ENCODE results near the gene RSRP1.

The RSRP1 gene

DNA sequence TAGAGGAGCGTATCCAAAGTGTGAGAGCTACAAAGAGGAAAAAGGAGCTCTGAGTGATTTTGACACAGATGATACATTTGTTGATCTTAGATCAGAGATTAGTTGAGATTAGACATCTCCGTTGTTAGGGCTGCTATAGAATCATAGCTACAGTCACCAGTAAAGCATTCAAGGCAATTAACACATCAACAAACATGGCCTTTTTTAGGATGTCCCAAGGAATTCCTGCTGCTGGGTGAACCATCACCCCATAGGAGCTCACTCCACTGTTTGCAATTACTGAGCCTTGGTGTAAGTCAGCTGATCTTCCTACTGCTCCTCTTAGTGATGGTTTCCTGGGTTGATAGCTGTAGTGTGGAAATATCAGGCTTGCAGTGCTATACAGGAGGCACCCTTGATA lies 6.7 kb upstream of the RSRP1 start:
- DNase-seq (ENCODE audit: low spot score) = no peak
- no peak for TF ChIP-seq CTCF (conservative IDR thresholded peaks at IDR 0.05; ENCODE audit: low read depth)
- H3K27ac ChIP-seq = no peak overlapping the region
- ChIA-PET CTCF (interaction anchor here (0.6 kb wide), 1 partner anchor 565 kb away, joined by 3 read pairs; no protein-coding TSS in a partner anchor), POLR2A (ENCODE audit: low non-redundant PET) (no interaction called here)

DNA sequence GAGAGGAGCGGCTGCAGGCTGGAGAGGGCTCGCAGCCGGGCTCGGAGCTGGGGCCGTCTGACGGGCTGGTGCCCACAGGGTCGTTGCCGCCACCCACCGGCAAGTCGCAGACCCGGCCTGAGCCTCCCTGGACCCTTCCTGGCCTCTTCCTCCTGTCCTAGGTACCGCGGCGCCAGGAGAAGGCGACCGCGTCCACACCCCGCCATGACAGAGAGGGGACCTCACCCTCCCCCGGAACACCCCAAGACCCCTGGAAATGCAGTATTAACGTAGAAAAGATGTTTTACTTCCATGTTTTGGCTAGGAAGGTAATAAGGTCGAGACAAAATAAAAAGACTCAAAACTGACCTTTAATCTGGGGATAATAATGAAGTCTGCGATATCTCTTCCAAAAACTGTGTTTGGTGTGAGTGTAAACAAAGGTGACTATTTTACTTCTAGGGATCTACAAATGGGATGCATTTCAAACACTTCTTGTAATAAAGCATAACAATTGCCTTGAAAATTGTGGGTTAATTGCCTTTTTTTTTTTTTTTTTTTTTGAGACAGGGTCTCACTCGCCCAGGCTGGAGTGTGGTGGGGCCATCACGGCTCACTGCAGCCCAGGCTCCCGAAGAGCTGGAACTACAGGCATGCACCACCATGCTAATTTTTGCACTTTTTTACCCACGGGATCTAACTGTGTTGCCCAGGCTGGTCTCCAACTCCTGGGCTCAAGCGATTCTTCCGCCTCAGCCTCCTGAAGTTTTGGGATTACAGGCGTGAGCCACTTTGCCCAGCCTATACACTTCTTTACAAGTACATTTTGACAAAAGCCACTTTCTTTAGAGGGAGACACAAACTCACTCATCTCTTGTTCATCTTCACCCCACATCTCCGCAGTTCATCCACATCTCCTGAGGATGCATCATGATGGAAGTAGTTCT lies 838 bp upstream of the RSRP1 start:
- ChIA-PET POLR2A (ENCODE audit: low non-redundant PET) (interaction anchor here (0.5 to 1.3 kb wide), 3 partner anchors 16 to 306 kb away, joined by 3 to 11 read pairs (median 4); partner anchors contain the start of gene SYF2), CTCF (interaction anchor here (0.6 to 0.7 kb wide), 2 partner anchors 35 to 400 kb away, joined by 3 read pairs; no protein-coding TSS in a partner anchor)
- DNase-seq (ENCODE audit: low spot score) = no peak
- peak overlapping the region; percentile 97 for H3K27ac ChIP-seq
- peak; percentile 23; the same call in 1 of the 2 replicates for TF ChIP-seq CTCF (conservative IDR thresholded peaks at IDR 0.05; ENCODE audit: low read depth)

DNA sequence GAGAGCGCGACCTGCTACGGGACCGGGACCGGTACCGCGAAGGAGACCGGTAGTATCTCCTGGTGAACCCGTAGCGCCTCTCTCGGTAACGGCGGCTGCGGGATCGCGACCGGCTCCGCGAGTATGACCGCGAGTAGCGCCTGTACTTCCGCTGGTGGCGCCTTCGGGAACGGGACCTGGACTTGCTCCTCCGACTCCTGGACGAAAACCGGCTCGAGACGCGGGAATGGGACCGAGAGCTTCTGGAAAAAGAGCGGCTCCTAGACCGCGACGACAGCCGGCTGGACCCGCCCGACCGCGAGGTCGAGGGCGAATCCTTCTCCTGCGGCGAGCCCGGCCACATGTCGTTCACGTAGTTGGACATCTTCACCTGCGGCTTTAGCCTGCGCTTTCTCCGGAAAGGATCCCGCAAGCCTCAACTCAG lies 642 bp downstream of the RSRP1 start:
- no peak for TF ChIP-seq CTCF (conservative IDR thresholded peaks at IDR 0.05; ENCODE audit: low read depth)

DNA sequence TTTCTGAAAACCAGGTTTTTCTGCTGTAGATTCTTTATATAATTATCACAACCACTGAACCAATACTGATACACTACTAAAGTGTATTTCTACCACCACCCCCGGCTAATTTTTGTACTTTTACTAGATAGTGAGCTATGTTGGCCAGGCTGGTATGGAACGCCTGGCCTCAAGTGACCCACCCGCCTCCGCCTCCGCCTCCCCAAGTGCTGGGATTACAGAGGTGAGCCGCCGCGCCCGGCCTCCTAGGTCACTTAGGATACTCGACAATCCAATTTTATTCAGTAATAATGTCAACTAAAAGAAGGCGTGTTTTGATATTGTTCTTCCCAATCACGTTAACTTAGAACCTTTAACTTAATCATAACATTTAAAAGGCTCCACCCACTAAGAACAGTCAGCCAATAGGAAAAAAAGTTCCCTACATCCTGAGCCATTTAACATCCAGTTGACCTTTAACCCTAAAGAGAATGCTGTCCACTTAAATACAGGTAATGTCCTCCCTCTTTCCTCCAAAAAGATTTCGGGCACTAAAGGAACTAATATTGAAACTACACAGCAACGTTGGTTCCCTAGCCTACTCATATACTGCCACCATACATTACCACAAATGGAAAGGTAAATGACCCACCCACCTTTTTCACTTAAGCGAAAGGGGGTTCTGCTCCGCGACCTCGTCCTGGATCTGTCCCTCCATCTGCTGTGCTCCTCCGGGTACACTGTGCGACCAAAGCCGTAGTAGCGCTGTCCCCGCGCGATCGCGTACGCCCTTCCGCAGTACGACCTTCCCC lies 1.2 kb downstream of the RSRP1 start:
- no peak for TF ChIP-seq CTCF (conservative IDR thresholded peaks at IDR 0.05; ENCODE audit: low read depth)
- DNase-seq (ENCODE audit: low spot score) = peak; percentile 71
- peak overlapping the region; percentile 97 for H3K27ac ChIP-seq
- ChIA-PET CTCF (interaction anchor here (0.6 kb wide), 1 partner anchor 13 kb away, joined by 3 read pairs; no protein-coding TSS in a partner anchor), POLR2A (ENCODE audit: low non-redundant PET) (interaction anchor here (0.7 kb wide), 1 partner anchor 35 kb away, joined by 3 read pairs; no protein-coding TSS in a partner anchor)

More for the DNA sequence above, 642 bp downstream of the RSRP1 start:
- DNase-seq (ENCODE audit: low spot score) = no peak
- ChIA-PET CTCF (no interaction called here), POLR2A (ENCODE audit: low non-redundant PET) (interaction anchor here (1.3 kb wide), 1 partner anchor 14 kb away, joined by 11 read pairs; the partner anchor contains the start of gene SYF2)
- peak overlapping the region; percentile 97 for H3K27ac ChIP-seq

DNA sequence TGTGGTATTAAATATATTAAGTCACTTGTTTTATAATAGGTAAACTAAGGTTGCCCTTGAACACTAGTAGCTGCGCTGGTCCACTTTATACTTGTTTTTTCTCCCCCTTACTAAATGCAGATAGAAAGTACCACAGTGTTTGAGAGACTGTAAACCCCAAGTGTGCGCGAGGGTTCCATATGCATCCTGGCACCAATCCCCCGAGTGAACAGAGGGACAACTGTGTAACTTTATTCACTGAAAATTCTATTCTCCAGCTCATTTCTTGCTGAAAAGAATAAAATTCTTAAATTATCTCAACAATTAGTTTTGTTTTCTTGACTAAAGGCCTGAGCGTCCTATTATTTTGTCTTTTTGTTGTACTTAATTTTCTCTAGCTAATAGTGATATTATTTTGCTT lies 1.9 kb downstream of the RSRP1 start:
- CTCF ChIA-PET = no interaction called here
- no peak overlapping the region for H3K27ac ChIP-seq
- no peak for TF ChIP-seq CTCF (conservative IDR thresholded peaks at IDR 0.05; ENCODE audit: low read depth)
- DNase-seq (ENCODE audit: low spot score) = no peak
- POLR2A ChIA-PET (ENCODE audit: low non-redundant PET) = interaction anchor here (0.6 to 0.7 kb wide), 2 partner anchors 35 to 541 kb away, joined by 3 read pairs; no protein-coding TSS in a partner anchor

DNA sequence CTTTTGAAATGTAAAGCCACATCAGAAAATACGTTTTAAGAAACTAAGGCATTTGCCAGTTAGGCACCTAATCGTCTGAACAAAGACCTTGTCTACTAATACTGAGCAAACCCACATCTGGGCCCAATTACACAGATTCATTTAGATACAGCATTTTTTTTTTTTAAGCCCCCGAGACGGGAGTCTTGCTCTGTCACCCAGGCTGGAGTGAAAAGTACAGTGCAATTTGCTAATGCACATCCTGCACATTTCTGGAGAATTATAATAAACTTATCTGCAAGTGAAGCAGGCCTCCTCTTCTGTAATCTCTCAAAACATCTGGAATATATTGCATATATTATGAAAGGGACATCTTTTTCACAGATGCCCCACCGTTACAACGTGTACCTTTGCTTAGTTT lies 3.3 kb downstream of the RSRP1 start:
- H3K27ac ChIP-seq = no peak overlapping the region
- POLR2A ChIA-PET (ENCODE audit: low non-redundant PET) = no interaction called here
- no peak for DNase-seq (ENCODE audit: low spot score)
- TF ChIP-seq CTCF (conservative IDR thresholded peaks at IDR 0.05; ENCODE audit: low read depth) = no peak
- CTCF ChIA-PET = no interaction called here
